NCI-H2227 (cell line): Measurements from ENCODE around the gene ELAVL4.

Experiments used
- DNase-seq: peaks from one replicate; lab custom pipeline; 2025; ENCODE audit not compliant: unreplicated experiment; lab: John Stamatoyannopoulos, UW

Gene ELAVL4

DNA sequence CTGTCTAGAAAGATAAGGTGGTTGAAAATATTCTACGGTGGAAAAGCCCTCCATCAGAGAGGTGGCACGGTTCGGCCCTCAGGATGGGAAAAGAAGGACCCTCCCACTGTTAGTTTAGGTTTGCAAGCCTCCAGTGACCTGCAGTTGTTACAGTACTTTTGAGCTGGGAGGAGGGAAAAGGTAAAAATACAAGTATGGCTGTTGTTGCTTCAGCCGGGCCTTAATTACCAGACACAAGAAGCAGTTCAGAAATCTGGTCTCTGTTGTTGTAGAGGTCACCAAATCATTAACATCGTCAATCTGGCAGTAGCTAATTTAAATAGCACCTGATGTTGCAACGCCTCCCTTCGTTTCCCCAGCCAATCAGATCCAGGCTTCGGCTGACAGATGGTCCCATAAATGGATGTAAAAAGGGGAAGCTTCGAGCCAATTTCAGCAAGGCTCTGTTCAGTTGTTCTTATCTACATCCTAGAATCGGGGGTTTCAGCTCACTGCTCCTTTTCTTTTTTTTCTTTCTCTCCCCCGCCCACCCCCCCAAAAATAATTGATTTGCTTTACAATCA lies at the start of gene ELAVL4:
TSS of gene ELAVL4 (plus strand) at position 424 of the 563 bp plus-strand sequence. CDS start 270 bp downstream, outside the sequence.
- DNase-seq = peak; percentile 91

DNA sequence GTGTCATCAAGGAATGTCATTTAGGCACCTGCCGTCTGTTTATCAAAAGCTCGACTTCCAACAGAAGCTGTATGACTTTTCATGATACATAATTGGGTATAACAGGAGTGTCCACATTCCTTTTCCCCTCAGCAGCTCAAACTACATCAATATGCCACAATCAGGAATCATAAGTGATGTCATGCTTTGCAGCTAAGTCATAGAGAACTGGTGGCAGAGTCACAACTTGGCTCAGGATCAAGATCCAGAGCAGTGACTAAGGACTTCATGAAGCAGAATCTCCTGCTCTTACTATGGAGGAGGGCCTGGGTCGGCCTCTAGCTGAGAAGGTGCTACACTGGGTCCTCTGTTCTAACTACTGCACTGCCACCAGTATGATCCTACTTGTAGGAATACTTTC lies 48.4 kb upstream of the ELAVL4 start:
- DNase-seq = no peak

DNA sequence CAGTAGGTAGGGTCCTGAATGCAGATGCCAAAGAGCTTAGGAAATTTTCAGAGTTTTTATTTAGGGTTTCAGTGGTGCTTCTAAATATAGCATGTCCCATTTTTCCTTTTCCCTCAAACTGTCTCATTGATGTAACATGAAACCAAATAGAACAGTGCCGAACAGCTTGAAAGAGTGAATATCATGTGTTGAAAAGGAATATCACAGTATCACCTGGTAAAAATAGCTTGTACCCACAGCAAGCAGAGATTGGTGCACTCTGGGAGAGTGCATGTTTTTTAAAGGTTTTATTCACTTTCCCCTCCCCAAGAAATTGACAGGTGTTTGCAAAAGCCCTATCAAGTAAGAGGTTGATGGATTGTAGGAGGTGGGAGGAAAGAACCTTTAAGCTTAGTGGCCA lies 41.9 kb upstream of the ELAVL4 start:
- DNase-seq = no peak

DNA sequence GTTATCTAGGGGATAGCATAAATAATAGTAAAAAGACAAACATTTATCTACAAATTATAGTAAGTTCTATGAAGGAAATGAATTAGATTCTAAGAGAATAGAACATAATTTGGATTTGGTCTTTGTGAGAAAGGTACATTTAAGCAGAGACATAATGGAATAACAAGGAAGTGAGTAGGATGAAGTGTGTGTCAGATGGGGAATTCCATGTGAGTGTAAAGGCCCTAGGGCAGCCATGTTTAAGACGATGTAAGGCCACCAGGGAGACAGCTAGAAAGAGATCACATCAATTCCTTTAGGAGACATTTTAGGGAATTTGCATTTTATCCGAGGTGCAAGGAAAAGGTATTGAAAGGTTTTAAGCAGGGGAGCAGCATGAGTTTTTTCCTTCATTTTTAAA lies 33.8 kb upstream of the ELAVL4 start:
- DNase-seq = no peak

DNA sequence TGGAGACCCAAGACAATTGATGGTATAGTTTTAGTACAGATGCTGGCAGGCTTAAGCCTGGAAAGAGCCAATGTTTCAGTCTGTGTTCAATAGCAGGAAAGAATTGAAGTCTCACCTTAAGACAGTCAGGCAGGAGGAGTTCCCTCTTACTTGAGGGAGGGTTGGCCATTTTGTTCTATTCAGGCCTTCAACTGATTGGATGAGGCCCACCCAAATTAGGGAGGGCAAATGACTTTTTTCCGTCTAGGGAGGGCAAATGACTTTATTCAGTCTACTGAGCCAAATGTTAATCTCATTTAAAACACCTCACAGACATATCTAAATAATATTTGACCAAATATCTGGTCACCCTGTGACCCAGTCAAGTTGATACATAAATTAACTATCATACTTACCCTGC lies 31.4 kb upstream of the ELAVL4 start:
- DNase-seq = no peak

DNA sequence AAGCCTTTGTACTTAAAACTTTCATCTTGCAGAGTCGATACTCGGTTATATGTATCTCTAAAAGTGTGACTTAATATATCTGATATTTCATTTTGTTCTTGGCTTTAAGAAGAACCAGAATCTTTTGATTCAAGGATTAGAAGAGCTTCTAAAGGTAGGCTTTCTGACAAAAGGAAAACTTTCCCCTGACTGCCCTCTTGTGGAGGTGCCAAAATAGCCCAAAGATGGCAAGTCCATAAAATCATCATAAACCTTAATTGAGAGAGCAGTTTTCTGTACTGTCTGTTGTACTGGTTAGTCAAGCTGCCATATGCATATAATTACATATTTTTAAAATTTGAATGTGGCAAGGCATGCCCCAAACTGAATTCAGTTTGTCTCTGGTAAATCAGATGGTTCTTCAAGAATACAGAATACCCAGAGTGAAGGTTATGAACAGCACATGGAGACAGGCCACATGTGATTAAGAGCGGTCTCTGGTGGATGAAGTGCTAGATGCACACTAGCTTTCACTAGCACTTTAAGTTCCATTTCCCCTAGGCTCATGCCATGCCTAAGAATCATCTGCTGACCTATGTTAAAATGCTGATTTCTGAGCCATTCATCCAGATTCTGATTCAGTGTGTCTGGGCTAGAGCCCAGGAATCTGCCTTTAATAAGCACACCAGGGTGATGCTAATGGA lies 27.7 kb upstream of the ELAVL4 start:
- peak; percentile 61 for DNase-seq

DNA sequence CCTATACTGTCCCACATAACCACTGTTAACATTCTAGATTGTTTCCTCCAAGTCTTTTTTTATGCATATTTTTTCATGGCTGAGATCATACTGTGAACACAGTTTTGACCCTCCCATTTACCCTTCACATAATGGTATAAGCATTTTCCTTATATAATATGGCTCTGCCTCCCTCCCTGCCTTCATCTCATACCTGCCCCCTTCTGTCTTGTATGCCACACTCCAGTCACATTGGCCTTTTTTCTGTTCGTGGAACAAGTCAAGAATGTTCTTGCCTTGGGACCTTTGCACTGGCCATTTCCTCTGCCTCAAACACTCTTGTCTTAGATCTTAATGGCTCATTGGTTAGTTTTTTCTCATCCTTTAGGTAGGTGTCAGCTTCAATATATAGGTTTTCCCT lies 24.3 kb upstream of the ELAVL4 start:
- no peak for DNase-seq

DNA sequence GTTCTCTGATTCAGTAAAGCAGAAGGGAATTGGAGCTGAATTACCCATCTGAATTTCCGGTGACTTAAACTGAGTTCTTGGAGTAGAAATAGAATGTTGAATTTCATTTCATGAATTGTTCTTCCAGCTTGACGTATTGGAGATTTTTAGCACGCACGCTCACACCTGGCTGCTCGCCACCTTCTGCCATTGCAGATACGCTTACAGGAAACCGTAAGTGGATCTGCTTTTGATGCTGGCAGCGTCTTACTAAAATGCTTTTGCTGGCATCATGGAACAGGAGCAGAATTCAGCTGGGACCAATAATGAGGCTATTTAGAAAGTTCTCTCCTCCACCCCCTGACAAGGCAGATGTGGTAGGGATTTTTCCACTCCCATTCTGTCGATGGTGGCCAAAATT lies 17.7 kb upstream of the ELAVL4 start:
- no peak for DNase-seq

DNA sequence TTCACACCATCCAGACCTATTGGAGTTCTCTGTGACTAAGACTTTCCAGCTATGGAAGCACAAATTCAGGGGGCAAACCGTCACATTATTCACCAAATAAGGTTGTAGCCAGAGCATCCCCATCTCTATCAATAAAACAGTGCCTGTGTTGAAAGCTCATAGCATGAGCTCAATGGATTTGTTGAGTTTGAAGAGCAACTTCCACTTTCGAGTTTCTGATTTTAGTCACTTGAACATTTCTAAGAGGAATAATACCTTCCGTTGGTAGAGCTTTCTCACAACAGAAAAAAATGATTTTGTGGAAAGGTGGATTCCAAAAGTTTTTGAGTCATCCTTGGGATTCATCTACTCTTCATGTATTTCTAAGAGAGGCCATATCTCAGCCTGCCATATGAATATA lies 13.0 kb upstream of the ELAVL4 start:
- no peak for DNase-seq

DNA sequence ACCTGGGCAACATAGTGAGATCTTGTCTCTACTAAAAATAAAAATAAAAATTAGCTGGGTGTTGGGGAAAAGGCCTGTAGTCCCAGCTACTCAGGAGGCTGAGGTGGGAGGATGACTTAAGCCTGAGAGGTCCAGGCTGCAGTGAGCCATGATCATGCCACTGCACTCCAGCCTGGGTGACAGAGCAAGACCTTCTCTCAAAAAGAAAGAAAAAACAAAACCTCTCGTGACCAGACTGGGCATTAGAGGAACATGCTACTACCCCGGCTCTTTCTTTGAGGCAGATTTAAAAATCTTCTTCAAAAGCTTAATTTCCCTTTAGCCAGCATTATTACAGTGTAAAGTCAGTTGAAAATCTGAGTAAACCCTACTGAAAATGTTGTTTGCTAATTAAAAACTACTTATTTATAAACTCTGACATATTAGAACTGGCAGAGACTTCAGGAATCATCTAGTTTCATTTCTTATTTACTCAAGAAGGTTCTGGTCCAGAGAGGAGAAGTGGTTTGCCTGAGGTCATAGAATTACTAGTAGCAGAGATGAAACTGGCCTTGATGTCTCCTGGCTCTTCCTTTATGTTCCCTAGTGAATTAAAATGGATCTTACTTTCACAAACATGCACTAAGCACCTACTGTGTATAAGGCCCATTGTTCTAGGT lies 11.6 kb upstream of the ELAVL4 start:
- no peak for DNase-seq

DNA sequence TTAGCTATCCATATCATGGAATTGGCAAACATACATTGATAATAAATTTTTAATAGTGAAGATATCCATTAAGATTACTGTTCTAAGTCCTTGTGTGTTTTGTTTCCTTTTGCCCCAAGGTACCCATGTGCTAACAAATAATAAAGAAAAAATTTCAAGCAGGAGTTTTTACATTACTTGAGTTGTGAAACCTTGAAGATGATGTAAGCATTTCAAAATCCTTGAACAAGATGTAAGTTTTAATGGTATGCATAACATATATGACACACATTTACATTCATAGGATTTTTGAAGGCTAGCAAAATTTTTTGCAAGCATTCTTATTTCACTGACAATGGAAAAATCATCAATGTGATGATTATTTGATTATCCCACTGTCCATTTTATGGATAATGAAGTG lies 10.9 kb upstream of the ELAVL4 start:
- DNase-seq = no peak

DNA sequence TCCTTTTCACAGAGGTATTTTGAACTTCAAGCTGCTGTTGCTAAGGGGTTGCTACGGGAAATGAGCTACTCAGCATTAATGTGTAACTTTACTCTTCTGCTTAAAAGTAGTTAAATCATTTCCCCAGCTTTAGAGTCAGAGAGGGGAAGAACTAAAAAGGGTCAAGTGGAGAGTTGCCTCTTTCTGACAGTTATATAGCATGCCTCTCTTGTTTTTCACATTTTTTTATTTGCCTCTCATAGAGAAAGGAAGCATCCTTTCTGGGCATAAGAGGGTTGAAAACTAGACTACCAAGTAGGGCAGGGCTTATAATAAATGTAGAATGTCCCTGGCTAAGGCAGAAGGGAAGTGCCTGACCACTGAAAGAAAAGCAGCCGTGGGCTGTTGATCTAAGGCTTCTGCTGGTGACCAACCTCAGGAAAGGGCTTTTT lies 10.1 kb upstream of the ELAVL4 start:
- no peak for DNase-seq

DNA sequence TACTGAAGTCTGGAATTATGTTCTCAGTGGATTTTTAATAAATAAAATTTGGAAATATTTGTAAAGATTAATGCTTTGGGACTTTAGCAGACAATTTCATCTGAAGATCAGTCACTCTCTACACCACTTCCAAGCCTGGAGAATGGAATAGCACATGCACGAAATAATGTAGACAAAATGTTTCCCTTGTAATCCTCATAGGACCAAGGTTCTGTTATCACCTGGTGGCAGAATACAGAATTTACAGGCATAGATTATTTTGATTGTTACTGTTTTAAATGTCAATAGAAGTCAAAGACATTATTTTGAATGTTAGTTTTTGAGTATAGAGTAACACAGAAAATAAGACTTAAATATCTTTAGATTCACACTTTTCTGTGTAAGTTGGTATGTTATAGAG lies 9.1 kb upstream of the ELAVL4 start:
- no peak for DNase-seq

DNA sequence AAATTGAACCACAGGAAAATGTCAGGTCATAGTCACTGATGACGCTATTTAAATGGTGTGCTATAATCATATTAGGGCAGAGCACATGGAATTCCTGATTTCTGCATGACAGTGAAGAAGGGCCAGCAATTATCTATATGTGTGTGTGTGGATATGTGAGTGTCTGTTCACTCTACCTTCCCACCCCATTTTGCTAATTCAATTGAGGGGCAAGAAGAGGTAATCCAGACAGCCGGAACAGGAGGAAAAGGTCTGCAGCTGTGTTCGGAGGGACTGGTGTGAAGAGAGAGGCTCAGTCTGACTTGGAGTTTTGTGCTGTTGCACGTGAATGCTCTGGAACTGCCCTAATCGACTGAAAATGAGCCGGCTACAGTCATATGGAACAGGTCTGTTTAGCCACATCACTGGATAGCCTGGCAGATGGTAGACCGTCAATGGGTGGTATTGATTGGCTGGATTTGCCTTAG lies 5.1 kb upstream of the ELAVL4 start:
- DNase-seq = peak; percentile 68

DNA sequence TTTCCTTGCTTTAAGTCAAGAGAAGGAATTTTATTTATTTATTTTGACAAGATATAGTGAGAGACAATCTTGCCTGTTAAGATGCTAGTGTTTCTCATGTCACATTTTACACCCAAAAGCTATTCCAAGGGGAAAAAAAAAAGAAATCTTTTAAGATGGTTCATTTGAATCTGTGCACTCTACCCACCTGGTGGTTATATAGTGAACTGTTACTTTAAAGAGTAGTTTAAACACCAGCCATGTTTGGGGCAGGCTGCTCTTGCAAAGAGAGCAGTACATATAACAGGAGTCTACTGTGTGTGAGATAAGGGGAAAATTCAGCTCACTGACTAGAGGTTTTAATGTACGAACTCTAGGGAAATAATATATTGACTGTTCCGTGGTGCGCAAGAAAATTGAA lies 3.3 kb upstream of the ELAVL4 start:
- DNase-seq = peak; percentile 73

DNA sequence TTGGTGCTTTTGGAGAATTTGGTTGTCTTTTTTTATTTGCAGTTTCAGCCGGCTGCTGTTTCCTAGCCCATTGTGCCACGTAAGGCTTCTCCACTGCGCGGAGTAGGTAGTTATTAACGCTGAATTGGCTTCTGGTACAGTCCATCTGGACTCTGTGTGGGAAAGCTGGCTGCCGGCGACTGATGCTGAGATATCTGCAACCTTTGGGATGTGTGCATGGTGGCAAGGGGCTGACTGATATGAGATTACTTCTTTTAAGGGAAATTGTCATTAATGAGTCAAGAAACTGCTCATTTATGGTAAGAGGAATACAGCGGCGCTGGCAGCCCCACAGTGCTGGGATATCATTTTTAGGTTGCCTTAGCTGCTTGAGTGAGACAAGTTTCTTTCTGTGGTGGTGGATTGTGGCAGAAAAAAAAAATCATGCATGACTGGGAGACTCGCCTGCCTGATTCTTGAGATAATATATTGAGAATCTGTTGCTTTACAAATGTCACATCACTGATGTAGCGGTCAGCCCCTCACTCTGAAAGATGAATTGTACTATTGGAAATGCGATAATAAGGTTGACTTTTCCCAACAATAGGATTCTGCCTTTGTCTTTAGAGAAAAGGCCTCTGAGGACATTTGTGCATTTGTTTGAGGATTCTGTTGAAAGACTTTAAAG lies 2.5 kb upstream of the ELAVL4 start:
- peak; percentile 68 for DNase-seq

DNA sequence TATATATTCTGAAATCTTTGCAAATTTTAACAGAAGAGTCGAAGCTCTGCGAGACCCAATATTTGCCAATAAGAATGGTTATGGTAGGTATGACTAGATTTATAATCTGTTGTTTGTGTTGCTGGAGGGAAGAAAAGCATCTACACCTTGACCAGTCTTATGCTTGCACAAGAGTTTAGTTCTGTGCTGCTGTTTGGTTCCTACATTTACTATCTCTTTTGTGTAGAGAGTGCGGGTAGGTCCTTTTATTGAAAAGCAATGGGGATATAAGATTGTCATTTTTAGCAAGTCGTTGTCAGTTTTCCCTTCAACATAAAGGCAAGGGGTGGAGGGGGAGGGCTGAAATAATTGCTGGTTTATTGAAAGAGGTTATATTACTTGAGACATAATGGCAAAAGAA lies 396 bp downstream of the ELAVL4 start:
- peak; percentile 65 for DNase-seq

DNA sequence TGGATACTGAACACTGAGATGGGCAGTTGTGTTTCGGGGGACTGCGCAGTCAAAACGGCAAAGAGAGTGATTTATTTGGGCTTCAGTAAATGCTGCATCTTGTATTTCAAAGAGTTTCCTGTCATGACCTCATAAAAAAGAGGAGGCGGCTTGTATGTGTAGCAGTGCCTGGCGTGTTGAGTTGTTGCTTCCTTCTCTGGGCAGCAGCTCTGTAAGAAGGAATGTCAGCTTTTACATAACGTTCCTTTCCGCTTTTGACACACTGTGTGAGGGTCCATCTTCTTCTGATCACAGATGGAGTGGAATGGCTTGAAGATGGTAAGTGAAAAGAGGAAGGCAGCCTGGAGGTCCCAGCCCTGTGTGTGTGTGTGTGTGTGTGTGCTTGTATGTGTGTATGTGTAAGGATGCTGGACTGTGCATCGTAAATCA lies 941 bp downstream of the ELAVL4 start:
- DNase-seq = peak; percentile 65

DNA sequence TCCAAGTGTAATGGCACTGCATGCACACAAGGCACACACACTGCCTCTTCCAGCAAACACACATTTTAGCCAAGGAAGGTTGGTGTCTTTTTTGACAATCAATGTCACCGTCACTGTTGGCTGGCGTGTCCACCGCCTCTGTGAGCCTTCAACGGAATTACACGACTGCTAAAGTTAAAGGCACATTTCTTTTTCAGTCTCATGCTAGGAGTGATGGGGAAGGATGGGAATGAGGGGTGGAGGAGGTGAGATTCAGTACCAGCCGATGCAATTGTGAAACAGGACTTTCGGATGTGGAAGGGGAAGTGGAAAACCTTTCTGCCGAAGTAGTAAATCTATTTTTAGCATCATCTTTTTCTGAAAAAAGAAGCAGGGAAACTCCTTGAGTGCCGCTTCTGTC lies 1.4 kb downstream of the ELAVL4 start:
- DNase-seq = peak; percentile 41

DNA sequence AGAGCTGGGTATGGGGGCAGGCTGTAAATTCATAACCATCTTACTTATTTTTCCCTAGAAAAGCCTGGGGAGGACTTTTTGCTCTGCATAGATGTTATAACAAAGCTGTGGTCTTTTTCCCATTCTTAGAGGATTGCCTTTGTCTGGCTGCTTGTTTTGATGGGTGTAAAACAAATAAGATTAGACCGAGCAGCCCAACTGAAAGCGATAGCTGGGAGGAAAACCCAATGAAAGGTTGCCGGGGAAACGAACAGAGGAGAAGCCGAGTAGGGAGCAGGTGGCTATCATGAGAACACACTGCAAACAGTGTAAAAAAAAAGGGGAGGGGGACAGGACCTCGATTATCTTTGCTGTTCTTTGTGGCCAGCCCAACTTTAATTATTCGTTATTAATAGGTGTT lies 1.9 kb downstream of the ELAVL4 start:
- peak; percentile 71 for DNase-seq

DNA sequence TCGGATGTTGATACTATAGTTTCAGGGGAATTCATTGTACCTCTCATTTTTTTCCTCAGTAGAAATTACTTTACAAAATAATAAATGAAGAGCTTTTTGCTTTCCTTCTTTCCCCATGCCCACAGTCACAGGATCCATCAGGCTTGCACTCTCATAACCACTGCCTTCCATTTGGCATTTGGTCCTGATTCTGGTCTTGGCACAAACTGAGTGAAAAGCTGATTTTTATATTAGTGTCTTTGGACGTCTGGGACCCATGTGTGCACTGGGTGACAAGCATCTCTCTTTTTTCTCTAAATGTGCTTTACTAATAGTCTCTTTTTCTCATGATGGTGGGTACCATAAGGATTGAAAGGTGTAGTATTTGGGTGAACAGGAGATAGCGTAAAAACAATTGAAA lies 2.8 kb downstream of the ELAVL4 start:
- DNase-seq = no peak

DNA sequence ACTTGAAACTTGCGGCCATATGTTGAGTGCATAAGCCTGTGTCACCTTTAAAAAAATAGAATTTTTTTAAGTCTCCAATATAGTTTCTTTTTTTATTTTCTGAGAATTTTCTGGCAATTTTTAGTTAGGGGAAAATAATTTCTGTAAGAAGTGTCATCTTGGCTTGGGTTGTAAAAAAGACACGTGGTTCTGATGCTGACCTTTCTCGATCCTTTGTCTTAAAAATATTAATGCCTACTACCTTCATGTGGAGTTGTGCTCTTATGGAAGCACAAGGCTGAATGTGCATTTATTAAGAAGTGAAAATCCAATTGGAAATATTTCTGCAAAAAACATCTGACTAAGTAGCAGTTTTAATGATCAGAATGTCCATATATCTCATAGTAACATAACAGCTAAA lies 3.5 kb downstream of the ELAVL4 start:
- no peak for DNase-seq
